Measurements from ENCODE around the gene MIEN1. TPM values are rescaled to one million over a fixed set of nuclear protein-coding genes. Genes with fewer than 3 reads are reported as not detected.

The MIEN1 gene
- total RNA-seq, 1 experiment from 2014 or later, result 40.6 TPM

- TF ChIP-seq JUN (CRISPR knock-in tag; IDR thresholded peaks at IDR 0.05) (no peak), SOX15 (CRISPR knock-in tag; IDR thresholded peaks at IDR 0.05) (no peak), ZNF219 (CRISPR knock-in tag; IDR thresholded peaks at IDR 0.05; ENCODE audit: borderline replicate concordance) (no peak), JAZF1 (CRISPR knock-in tag; IDR thresholded peaks at IDR 0.05) (no peak), ATF2 (CRISPR knock-in tag; IDR thresholded peaks at IDR 0.05; ENCODE audit: borderline replicate concordance, low read depth) (no peak), ESRRA (CRISPR knock-in tag; IDR thresholded peaks at IDR 0.05; ENCODE audit: borderline replicate concordance) (no peak), ATF1 (CRISPR knock-in tag; IDR thresholded peaks at IDR 0.05) (no peak), NFYB (CRISPR knock-in tag; conservative IDR thresholded peaks at IDR 0.05; ENCODE audit: low read depth) (no peak), TEAD4 (CRISPR knock-in tag; IDR thresholded peaks at IDR 0.05) (no peak), NFE2L1 (CRISPR knock-in tag; IDR thresholded peaks at IDR 0.05) (no peak), CDX4 (CRISPR knock-in tag; IDR thresholded peaks at IDR 0.05; ENCODE audit: borderline replicate concordance) (no peak), CTCF (IDR thresholded peaks at IDR 0.05) (no peak), USF1 (CRISPR knock-in tag; IDR thresholded peaks at IDR 0.05) (no peak), ZNF396 (CRISPR knock-in tag; IDR thresholded peaks at IDR 0.05; ENCODE audit: borderline replicate concordance) (no peak), ZBTB43 (CRISPR knock-in tag; IDR thresholded peaks at IDR 0.05) (no peak), ETV6 (CRISPR knock-in tag; IDR thresholded peaks at IDR 0.05) (no peak)
- ChIA-PET POLR2A (no interaction called here), CTCF (interaction anchor here (1.2 to 1.4 kb wide), 2 partner anchors 95 to 264 kb away, joined by 3 to 4 read pairs; partner anchors contain the start of gene PSMD3)
- H3K27me3 Mint-ChIP-seq (ENCODE audit: low read depth), result no peaks in the 10 kb centered on the region
- H3K36me3 Mint-ChIP-seq, result peaks cover 49% of the 10 kb centered on the region
- H3K4me1 Mint-ChIP-seq, result no peaks in the 10 kb centered on the region
- ATAC-seq (no peak), DNase-seq (ENCODE audit: low spot score) (no peak)
- H3K9me3 Mint-ChIP-seq, result no peaks in the 10 kb centered on the region
- no peak overlapping the region for H3K4me3 Mint-ChIP-seq
- no peak overlapping the region for H3K27ac Mint-ChIP-seq
Observed at GRCh38 chr17:39716879-39717536, 13.3 kb downstream of the MIEN1 start.

- no peak for DNase-seq (ENCODE audit: low spot score)
- CTCF ChIA-PET, result interaction anchor here (1.0 to 1.4 kb wide), 4 partner anchors 11 to 264 kb away, joined by 3 to 6 read pairs (median 4); partner anchors contain the start of gene PSMD3
- POLR2A ChIA-PET, result interaction anchor here (1.0 kb wide), 1 partner anchor 315 kb away, joined by 3 read pairs; no protein-coding TSS in a partner anchor
- Mint-ChIP-seq H3K4me1 (no peaks in the 10 kb centered on the region), H3K36me3 (peaks cover 53% of the 10 kb centered on the region), H3K27me3 (ENCODE audit: low read depth) (no peaks in the 10 kb centered on the region), H3K4me3 (no peak overlapping the region), H3K9me3 (no peaks in the 10 kb centered on the region), H3K27ac (no peak overlapping the region)
- no peak for TF ChIP-seq ATF3 (CRISPR knock-in tag; conservative IDR thresholded peaks at IDR 0.05)
- TF ChIP-seq PRDM15 (CRISPR knock-in tag; IDR thresholded peaks at IDR 0.05), result no peak
- no peak for TF ChIP-seq ZBTB43 (CRISPR knock-in tag; IDR thresholded peaks at IDR 0.05)
- TF ChIP-seq ZNF138 (CRISPR knock-in tag; conservative IDR thresholded peaks at IDR 0.05), result no peak
- TF ChIP-seq ESRRA (CRISPR knock-in tag; IDR thresholded peaks at IDR 0.05; ENCODE audit: borderline replicate concordance), result no peak
- TF ChIP-seq MYBL2 (CRISPR knock-in tag; IDR thresholded peaks at IDR 0.05), result no peak
- TF ChIP-seq MLX (CRISPR knock-in tag; IDR thresholded peaks at IDR 0.05), result no peak
- ATAC-seq, result no peak
Observed at GRCh38 chr17:39716073-39716818, 14.1 kb downstream of the MIEN1 start.

Data from WTC11 (cell line).